GM19043 (cell line): ENCODE data around the gene RELL2.

Experiments used
- ATAC-seq: cut with Tn5 transposase; IDR thresholded peaks from one replicate; pipeline ENCODE4 v1.9.1; 2021; ENCODE audit warnings: low read depth; ENCODE audit not compliant: unreplicated experiment

The RELL2 gene

DNA sequence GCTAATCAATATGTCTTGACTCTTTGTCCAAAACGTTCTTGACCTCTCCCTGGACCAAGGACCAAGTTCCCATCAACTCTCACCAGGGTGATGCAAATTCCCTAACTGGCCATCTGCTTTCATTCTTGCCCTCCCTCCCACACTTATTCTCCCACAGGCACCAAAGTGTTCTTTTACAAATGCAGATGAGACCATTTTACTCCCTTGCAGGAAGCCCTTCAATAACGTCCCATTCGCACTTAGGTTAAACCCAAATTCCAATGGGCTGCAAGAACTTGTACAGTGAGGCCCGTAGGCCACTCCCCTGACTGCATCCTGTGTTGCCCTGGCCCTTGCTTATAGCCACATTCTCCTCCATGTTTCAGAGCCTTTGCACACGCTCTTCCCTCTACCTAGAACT lies 38.0 kb downstream of the RELL2 start:
- ATAC-seq, result no peak

DNA sequence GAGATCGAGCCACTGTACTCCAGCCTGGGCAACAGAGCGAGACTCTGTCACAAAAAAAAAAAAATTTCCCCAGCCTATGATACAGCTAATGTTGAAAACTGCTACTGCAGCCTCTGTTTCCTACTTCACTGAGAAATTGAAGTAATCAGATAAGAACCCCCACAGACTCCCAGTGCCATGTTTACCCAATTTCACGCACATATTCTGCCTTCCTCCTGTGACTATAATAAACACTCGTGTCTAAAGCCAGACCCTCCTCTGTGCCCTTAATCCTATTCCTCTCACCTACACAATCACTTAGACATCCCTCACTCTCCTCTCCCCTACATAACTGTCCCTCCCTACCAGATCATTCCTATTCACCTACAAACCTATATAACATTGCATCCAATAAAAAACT lies 38.9 kb downstream of the RELL2 start:
- no peak for ATAC-seq

- ATAC-seq, result no peak
Observed at GRCh38 chr5:141677415-141677814, 40.6 kb downstream of the RELL2 start.

GRCh38 chr5:141680178-141680577 lies 43.4 kb downstream of the RELL2 start:
- ATAC-seq, result no peak

DNA sequence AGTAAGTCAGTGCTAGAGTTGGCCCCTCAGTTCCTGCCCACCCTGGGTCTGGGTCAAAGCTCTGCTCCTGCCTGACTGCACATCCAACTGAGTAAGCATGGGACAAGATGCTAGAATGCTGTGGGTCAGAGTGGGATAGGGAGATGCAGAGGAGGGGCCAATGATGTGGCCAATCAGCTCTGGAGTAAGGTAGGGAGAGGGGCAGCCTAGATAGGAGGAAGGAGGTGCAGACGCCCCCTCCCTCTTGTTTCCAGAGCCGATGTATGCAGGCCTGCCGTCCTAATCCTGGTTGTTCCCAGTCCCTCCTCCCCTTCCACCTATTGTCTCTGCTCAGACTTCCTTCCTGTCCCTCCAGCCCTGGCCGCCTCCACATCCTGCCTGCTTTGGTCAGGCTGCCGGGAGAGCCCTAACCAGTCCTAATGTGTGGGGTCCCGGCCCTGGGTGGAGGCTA lies 44.0 kb downstream of the RELL2 start:
- ATAC-seq, result no peak

- ATAC-seq, result no peak
Observed at GRCh38 chr5:141681295-141681694, 44.5 kb downstream of the RELL2 start.

GRCh38 chr5:141681695-141682641 lies 45.2 kb downstream of the RELL2 start, which contains the start of gene ARAP3:
Gene ARAP3, minus strand, starts transcription at chr5:141682230. Its CDS starts 1,744 bp downstream, at chr5:141680486.
- no peak for ATAC-seq

GRCh38 chr5:141683596-141684141 lies 46.9 kb downstream of the RELL2 start:
- no peak for ATAC-seq

DNA sequence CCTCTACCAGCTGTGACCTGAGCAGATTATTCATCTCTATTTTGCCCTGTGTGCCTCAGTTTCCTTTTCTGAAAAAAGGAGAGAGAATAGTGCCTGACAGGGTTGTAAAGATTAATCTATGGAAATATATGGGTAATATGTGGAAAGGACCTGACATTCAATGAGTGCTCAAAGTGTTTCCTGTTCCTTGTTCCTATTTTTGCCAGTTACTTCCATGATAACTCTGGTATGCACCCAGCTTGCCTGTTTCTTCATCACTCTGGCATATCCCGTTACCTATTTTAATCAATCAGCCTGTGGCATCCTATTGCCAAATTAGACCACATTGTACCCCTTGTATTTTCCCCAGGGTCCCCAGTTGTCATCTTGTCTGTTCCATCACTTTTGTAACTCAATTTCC lies 48.8 kb downstream of the RELL2 start:
- ATAC-seq, result no peak

DNA sequence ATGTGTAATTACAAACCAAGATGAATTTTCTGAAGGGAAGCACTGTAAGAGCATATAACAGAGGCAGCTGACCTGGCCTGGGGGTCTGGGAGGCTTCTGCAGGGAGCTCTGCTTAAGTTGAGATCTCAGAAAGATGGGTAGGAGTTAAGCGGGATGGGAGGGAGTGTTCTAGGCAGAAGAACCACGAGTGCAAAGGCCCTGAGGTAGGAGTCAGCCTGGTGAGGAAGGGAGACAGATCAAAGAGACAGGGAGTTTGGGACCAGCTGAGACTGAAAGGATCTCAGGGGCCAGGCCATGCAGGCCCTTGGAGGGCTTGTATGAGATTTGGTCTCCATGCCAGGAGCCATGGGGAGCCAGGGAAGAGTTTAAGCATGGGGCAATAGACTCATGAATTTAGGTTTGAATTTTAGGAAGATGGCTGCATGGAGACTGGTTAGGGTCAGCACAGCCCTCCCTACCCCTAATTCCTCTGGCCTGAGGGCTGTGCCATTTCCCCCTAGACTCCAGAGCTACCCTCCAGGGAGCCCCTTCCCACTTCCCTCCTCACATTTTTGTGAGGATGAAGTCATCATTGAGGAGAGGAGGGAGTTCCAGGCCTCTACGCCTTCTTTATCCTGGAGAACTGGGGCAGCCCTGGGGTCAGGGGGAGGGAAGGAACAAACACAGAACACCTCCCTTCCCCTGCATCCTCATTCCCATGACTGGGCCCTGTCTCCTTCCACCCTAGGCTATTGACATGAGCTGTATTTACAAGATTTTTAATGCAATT lies 50.0 kb downstream of the RELL2 start:
- ATAC-seq, result no peak
